ENCODE results near the gene CAND2. TPM values are rescaled to one million over a fixed set of nuclear protein-coding genes. Genes with fewer than 3 reads are reported as not detected.
A peak's percentile ranks its signal among the peaks of the same experiment; 100 is the strongest.
"Not testable (repeated sequence)": the region's sequence is repeated elsewhere in the genome, so short reads cannot be mapped to it uniquely, and the experiment has no call there.

The CAND2 gene
- total RNA-seq, 1 donor from 2014 or later, result 7.2 TPM

DNA sequence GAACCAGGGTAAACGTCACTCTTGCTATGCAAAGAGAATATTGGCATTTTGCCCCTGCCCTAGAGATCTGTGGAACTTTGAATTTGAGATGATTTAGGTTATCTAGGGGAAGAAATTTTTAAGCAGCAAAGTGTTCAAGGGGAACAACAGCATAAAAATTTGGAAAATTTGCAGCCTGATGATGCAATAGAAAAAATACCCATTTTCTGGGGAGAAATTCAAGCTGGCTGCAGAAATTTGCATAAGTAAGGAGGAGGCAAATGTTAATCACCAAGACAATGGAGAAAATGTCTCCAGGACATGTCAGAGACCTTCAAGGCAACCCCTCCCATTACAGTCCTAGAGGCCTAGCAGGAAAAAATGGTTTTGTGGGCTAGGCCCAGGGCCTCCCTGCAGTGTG, 49.3 kb downstream of the CAND2 start:
- no peak for DNase-seq (ENCODE audit: low spot score)
- ATAC-seq, result no peak

DNA sequence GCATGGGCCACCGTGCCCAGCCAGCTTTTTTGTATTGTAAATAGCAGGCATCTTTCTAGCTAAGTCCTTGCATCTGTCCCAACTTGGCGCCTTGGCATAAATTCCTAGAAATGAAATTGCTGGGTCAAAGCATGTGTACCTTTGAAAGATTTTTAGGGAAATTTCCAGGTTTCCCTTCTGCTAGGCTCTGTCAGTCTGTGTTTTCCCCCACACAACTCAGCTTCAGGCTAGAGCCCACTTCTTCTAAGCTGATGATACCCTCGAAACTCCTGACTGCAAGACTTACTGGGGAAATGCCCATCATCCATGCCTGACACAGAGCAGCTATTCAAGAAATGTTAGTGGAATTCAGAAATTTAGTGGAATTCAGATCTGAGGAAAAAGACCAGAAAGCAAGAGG, 55.7 kb downstream of the CAND2 start:
- DNase-seq (ENCODE audit: low spot score) (no peak), ATAC-seq (no peak)

DNA sequence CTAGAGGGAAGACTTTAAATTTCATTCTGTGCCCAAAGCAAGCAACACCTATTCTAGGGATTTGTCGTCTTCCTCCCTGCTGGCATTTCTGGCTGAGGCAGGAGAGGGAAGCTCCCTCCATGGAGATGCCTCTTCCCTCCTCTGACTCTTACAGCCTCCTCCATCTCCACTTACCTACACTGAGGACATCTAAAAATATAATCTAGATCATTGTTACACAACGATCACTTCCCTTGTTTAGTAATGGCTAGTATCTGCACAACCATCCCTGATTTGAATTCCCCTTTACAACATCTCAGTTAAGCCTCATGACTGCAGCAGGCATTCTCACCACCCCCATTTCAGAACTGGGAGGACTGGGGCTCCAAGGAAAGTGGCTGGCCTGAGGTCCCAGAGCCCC, 57.4 kb downstream of the CAND2 start:
- ATAC-seq, result not testable (repeated sequence)

GRCh38 chr3:12854565-12854964, 58.1 kb downstream of the CAND2 start:
- DNase-seq (ENCODE audit: low spot score) (no peak), ATAC-seq (no peak)

More for the DNA sequence above, 57.4 kb downstream of the CAND2 start:
- DNase-seq (ENCODE audit: low spot score), result not testable (repeated sequence)

DNA sequence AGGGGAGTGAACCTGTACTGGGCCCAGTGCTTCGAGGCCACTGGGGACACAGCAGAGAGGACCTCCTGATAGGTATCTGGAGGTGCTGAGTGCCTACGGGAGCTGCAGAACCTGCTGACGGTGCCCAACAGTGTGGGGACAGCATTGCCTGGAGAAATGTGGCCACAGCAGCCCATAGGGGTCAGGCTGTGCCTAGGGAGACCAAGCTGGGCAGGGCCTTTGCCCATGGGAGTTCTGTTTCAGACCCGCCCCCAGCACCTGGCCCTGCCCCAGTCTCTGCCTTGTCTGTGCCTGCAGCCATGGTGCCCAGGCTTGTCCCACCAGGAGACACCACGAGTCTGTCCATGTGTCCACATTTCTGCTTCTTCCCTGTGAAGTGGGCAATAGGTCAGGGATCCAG, 60.1 kb downstream of the CAND2 start:
- DNase-seq (ENCODE audit: low spot score) (no peak), ATAC-seq (peak; percentile 15)

DNA sequence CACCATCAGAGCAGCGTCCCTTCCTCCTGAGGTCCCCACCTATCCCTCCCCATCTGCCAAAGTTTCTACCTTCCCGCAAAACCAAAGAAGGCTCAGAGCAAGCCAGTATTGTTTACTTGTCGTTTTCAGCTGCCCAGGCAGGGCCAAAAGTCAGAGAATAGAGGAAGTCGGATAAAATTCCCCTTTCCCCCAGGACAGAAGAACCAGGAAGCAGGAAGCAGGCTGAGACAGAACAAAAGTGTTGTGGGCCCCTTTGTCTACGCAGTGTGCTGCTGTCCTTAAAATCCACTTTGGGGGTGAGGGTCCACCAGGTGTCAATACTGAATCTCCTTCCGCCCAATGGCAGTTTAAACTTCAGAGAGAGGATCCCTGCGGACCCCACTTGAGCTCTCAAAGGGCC, 63.4 kb downstream of the CAND2 start:
- no peak for DNase-seq (ENCODE audit: low spot score)
- ATAC-seq, result no peak

- ATAC-seq, result no peak
Observed at GRCh38 chr3:12861611-12862010, 65.1 kb downstream of the CAND2 start.

GRCh38 chr3:12862387-12862786, 65.9 kb downstream of the CAND2 start:
- ATAC-seq (no peak), DNase-seq (ENCODE audit: low spot score) (no peak)

More at GRCh38 chr3:12861611-12862010, 65.1 kb downstream of the CAND2 start:
- DNase-seq (ENCODE audit: low spot score), result no peak

GRCh38 chr3:12865271-12865670, 68.8 kb downstream of the CAND2 start:
- ATAC-seq (no peak), DNase-seq (ENCODE audit: low spot score) (no peak)

DNA sequence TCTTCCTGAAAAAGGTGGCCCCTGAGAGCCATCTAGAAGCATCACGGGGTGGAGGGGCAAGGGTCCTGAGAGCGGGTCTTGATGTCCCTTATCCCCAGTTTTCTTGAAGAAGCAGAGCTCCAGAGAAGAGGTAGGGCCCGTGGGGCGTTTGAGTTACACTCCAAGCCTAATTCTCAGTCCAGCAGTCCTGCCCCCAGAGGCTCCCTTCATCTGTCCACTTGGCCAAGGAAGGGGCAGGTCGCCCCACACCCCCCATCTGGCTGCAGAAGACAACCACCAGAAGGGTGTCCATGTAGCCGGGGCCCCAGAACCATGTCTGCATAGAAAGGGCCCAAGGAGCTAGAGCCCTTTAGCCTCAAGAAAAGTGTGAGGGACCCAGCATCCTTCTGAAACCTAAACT, 70.4 kb downstream of the CAND2 start:
- no peak for ATAC-seq
- no peak for DNase-seq (ENCODE audit: low spot score)

- peak; percentile 95 for ATAC-seq
- peak; percentile 84 for DNase-seq (ENCODE audit: low spot score)
Observed at GRCh38 chr3:12868039-12869034, 71.9 kb downstream of the CAND2 start.

DNA sequence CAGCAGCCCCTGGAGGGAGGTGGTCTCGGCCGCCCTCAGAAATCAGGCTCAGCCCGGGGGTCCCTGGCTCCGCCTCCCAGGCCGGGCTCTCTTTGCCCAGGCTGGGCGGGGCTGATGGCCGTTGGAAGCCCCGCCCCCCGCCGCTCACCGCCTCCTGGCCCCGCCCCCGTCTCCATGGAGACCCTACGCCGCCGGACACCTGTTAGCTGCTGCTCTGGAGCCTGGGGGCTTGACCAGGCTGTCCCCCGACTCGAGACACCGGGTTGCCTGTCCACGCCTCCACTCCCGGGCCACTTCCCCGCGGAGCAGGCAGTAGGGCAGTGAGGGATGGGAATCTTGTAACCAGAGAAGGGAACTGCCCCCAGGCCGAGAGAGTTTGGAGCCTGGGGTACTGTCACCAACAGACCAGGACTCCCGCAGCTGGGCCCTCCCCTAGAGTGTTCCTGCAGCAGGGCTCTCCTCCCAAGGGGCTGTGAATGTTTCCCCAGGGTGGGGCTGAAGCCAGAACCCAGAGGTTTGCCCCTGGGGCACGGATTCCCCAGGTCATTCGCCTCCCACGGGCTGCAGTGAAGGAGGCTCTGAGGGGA, 72.6 kb downstream of the CAND2 start:
- DNase-seq (ENCODE audit: low spot score) (no peak), ATAC-seq (peak; percentile 34)

DNA sequence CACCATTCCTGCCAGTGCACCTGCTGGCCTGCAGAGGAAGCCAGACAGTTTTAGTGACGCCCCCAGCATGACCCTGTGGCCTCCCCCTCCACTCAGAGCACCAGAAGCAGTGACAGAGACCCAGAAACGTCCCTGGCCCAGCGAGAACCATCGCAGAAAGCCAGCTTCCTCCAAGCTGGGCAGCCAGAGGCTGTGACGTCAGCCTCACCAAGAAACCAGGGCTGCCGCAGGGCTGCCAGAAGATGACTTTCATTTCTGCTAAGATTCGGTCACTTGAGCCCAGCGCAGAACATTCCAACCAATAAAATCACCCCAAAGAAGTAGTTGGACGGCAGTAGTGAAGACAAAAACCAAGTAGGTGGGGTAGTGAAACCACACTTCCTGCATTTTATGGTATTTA, 74.5 kb downstream of the CAND2 start:
- ATAC-seq (no peak), DNase-seq (ENCODE audit: low spot score) (no peak)

DNA sequence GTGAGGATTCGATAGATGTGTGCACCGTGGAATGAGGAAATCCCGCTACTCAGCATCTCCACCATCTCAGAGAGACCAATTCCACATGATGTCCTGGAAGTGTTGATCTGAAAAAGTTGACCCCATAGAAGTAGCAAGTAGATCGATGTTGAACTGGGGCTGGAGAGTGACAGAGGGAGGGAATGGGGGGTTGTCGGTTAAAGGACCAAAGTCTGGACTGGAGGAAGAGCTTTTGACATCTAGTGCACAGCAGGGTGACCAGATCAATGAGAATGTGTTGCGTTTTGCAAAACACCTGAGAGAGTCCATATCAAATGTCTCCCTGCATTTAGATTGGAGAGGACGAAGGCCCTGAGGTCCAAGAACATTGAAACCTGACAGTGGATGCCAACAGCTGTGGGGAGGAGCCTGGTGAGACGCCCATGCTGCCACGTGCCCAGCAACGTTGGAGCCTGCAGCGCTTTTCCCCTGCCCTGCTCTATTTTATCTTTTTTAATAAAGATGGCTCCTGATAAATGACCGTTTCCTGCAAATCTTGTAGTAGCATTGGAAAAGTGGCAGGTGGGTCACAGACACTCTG, 75.0 kb downstream of the CAND2 start:
- DNase-seq (ENCODE audit: low spot score) (peak; percentile 65), ATAC-seq (peak; percentile 73)

GRCh38 chr3:12875857-12876836, 79.7 kb downstream of the CAND2 start:
- peak; percentile 14 for ATAC-seq

DNA sequence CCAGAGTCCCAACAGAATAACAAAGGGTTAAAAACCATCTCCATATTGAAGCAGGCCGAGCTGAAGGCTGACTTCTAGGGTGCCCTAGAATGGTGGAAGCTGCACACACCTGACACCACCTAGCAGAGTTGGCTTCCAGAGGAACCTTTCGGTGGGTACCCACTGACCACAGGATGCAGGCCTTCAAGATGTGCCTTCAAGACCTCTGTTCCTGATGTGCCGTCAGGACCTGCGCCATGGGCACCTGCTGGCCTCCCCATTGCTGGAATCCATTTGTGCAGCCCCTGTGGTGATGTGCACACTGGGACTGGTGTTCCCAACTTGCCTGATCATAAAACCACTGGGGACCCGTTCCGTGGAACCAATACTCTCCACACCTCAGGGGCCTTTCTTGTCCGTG, 80.6 kb downstream of the CAND2 start:
- ATAC-seq (no peak), DNase-seq (ENCODE audit: low spot score) (no peak)

More at GRCh38 chr3:12875857-12876836, 79.7 kb downstream of the CAND2 start:
- DNase-seq (ENCODE audit: low spot score), result no peak

DNA sequence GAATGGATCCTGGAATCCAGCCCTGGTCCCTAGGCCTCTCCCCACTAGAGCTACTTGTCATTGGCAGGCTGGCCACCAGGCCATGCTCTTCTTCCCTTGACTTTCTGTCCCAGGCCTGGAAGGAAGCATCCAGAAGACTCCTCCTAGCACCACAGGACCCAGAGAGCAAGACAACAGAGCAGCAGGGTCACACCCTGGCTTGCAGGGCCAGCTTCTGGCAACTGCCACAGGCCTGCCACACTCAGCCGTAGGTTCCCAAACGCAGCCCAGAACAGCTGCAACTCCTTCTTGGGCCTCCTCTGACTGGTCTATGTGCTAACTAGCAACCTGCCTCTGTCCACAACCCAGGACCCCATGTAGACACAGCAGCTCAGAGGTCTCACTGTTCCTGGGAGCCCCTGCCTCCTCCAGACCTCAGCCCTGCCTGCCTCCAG, 81.7 kb downstream of the CAND2 start:
- no peak for ATAC-seq
- no peak for DNase-seq (ENCODE audit: low spot score)

GRCh38 chr3:12878758-12879157, 82.3 kb downstream of the CAND2 start:
- not testable (repeated sequence) for DNase-seq (ENCODE audit: low spot score); ATAC-seq

DNA sequence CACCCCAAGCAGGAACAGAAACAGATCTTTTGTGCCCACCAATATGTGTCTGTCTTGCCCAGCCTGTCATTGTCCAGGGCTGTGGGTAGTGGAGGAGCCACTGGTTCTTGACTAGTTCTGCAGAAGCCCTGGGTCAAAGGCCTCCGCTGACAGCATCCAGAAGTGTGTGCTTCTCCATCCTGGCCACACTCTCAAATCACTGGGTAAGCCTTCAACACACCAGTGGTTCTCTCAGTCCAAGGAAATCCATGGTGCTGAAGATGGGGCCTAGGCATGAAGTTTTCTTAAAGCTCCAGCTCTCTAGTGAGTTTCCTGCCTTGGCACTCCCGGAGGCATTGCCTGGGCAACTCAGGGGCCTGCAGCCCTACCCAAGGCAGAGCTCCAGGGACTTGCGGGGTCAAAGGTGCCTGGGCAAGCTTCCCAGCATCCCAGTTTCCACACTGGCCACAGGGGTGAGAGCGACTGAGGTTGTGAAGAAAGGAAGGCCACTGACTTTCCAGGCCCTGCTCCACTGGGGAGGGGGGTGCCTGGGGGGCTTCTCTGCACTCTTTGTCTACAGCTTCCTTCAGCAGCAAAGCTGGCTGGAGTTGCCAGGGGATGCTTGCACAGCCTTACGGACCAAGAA, 82.8 kb downstream of the CAND2 start:
- ATAC-seq (peak; percentile 66), DNase-seq (ENCODE audit: low spot score) (no peak)

DNA sequence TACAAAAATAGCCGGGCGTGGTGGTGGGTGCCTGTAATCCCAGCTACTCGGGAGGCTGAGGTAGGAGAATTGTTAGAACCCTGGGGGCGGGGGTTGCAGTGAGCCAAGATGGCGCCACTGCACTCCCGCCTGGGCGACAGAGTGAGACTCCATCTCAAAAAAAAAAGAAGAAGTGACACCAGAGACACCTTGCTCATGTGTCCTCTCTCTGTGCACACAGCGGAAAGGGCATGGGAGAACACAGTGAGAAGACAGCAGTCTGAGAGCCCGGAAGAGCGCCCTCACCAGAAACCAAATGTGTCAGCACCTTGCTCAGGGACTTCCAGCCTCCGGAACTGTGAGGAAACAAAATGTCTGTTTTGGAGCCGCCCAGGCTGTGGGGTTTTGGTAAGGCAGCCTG, 85.4 kb downstream of the CAND2 start:
- not testable (repeated sequence) for ATAC-seq

More for the DNA sequence above, 85.4 kb downstream of the CAND2 start:
- not testable (repeated sequence) for DNase-seq (ENCODE audit: low spot score)
